GM12878 (cell line): ENCODE data around the gene DGKI. TPM values are rescaled to one million over a fixed set of nuclear protein-coding genes. Genes with fewer than 3 reads are reported as not detected.

Source experiments
- ATAC-seq: fragments of 200-7000 bp; cut with Tn5 transposase; 3 replicates; pipeline ENCODE4 v1.9.1; 2020; ENCODE audit warnings: mild to moderate bottlenecking, moderate library complexity
- BruUV-seq: library from RNA; stranded (reverse); fragments of 400-500 nt; replicated peaks from 2 replicates; lab custom pipeline; 2021; lab: Mats Ljungman, UMichigan
- CTCF ChIA-PET: fragments of 300-600 bp; sonication (Branson Sonifier 250); formaldehyde crosslinking; extraction: SDS; loops from one replicate; lab custom pipeline; 2021; ENCODE audit warnings: inconsistent platforms; lab: Yijun Ruan, JAX
- POLR2A ChIA-PET: fragments of 350-600 bp; formaldehyde crosslinking; extraction: SDS; loops from one replicate; lab custom pipeline; 2021; ENCODE audit warnings: inconsistent platforms; lab: Charles Lee
- RAD21 ChIA-PET: fragments of 300-600 bp; sonication (Branson Sonifier 250); formaldehyde crosslinking; loops from one replicate; lab custom pipeline; 2023; ENCODE audit warnings: antibody characterized with exemption; ENCODE audit not compliant: unreplicated experiment; lab: Charles Lee
- SMC1A ChIA-PET: fragments of 300-600 bp; sonication (Branson Sonifier 250); formaldehyde crosslinking; loops from one replicate; lab custom pipeline; 2023; ENCODE audit not compliant: unreplicated experiment, uncharacterized antibody; lab: Charles Lee
- DNase-seq: peaks from one replicate; pipeline ENCODE4 v3.0.0-alpha.2; 2011; ENCODE audit warnings: low read depth, low spot score
- FAIRE-seq: peaks from 3 replicates; lab custom pipeline; 2011; peaks lifted over from hg19 to GRCh38; lab: Jason Lieb, UNC
- H2AFZ ChIP-seq: 2 replicates; pipeline ENCODE4 v1.6.0; 2011; ENCODE audit warnings: low read depth, low read length, control low read depth; ENCODE audit not compliant: control insufficient read depth
- H3K27ac ChIP-seq: 2 replicates; pipeline ENCODE4 v1.5.1; 2011; ENCODE audit warnings: control low read depth; ENCODE audit not compliant: control insufficient read depth, insufficient read depth
- H3K27me3 ChIP-seq, 2 experiments: replicated peaks in 1 of 2; 2 replicates each; pipeline versions ENCODE4 v1.6.0 to v1.6.1; 2011; ENCODE audit warnings: low read length in 1 of 2; ENCODE audit not compliant: control insufficient read depth in 2 of 2, insufficient read depth in 2 of 2
- H3K36me3 ChIP-seq, 2 experiments: 2 replicates each; pipeline ENCODE4 v1.5.1; 2011; ENCODE audit warnings: low read length in 1 of 2; ENCODE audit not compliant: control insufficient read depth in 2 of 2, insufficient read depth in 2 of 2
- H3K4me1 ChIP-seq: 2 replicates; pipeline ENCODE4 v1.6.1; 2011; ENCODE audit warnings: mild to moderate bottlenecking, low read length, moderate library complexity, mixed read lengths; ENCODE audit not compliant: control insufficient read depth, insufficient read depth
- H3K4me2 ChIP-seq: 2 replicates; pipeline ENCODE4 v1.6.0; 2011; ENCODE audit warnings: control low read depth; ENCODE audit not compliant: control insufficient read depth, insufficient read depth
- H3K4me3 ChIP-seq: fragments of 200-600 bp; sonication (generic); 2 replicates; pipeline ENCODE4 v1.5.1; 2016
- H3K79me2 ChIP-seq: 2 replicates; pipeline ENCODE4 v1.6.0; 2011; ENCODE audit warnings: low read length; ENCODE audit not compliant: control insufficient read depth, insufficient read depth
- H3K9ac ChIP-seq: 2 replicates; pipeline ENCODE4 v1.8.0; 2011; ENCODE audit warnings: low read length, control low read depth, mixed read lengths; ENCODE audit not compliant: control insufficient read depth, insufficient read depth
- H3K9me3 ChIP-seq: replicated peaks from 3 replicates; pipeline ENCODE4 v1.5.1; 2011; ENCODE audit warnings: mild to moderate bottlenecking, low read length; ENCODE audit not compliant: control insufficient read depth, insufficient read depth
- H4K20me1 ChIP-seq: 2 replicates; pipeline ENCODE4 v1.6.0; 2011; ENCODE audit not compliant: control insufficient read depth, insufficient read depth
- GATAD2B ChIP-seq: fragments of 450-650 bp; conservative IDR thresholded peaks from 2 replicates; pipeline ENCODE4 v1.6.1; 2017; ENCODE audit warnings: low read depth, mild to moderate bottlenecking, moderate library complexity
- HDAC6 ChIP-seq: fragments of 200-600 bp; sonication (generic); IDR thresholded peaks from one replicate; pipeline ENCODE4 v1.8.0; 2017; ENCODE audit warnings: antibody characterized with exemption; ENCODE audit not compliant: unreplicated experiment
- KAT2A ChIP-seq: conservative IDR thresholded peaks from 2 replicates; pipeline ENCODE4 v1.6.1; 2011; ENCODE audit warnings: low read depth, low read length; ENCODE audit not compliant: control insufficient read depth
- NFIC ChIP-seq: IDR thresholded peaks from 2 replicates; pipeline ENCODE4 v1.6.1; 2012; ENCODE audit warnings: low read depth, mild to moderate bottlenecking, inconsistent platforms, low read length, moderate library complexity
- NFYA ChIP-seq: IDR thresholded peaks from 2 replicates; pipeline ENCODE4 v1.6.1; 2011; ENCODE audit warnings: low read depth, mild to moderate bottlenecking, low read length, improper control_type of control experiment, borderline replicate concordance
- NR2C1 ChIP-seq: fragments of 450-650 bp; IDR thresholded peaks from 2 replicates; pipeline ENCODE4 v1.6.1; 2017; ENCODE audit warnings: antibody characterized with exemption, mild to moderate bottlenecking, moderate library complexity
- NR2C2 ChIP-seq: IDR thresholded peaks from 2 replicates; pipeline ENCODE4 v1.6.1; 2011; ENCODE audit warnings: borderline replicate concordance, low read depth; ENCODE audit not compliant: control insufficient read depth, insufficient read length
- POU2F2 ChIP-seq: IDR thresholded peaks from 3 replicates; pipeline ENCODE4 v1.6.1; 2011; ENCODE audit warnings: low read depth, mild to moderate bottlenecking, low read length, borderline replicate concordance
- RB1 ChIP-seq: fragments of 450-650 bp; formaldehyde crosslinking; IDR thresholded peaks from 2 replicates; pipeline ENCODE4 v1.6.1; 2017; ENCODE audit warnings: mild to moderate bottlenecking, borderline replicate concordance
- WRNIP1 ChIP-seq: IDR thresholded peaks from 2 replicates; pipeline ENCODE4 v1.6.1; 2011; ENCODE audit warnings: low read depth, low read length, improper control_type of control experiment, borderline replicate concordance
- ZNF207 ChIP-seq: fragments of 450-650 bp; IDR thresholded peaks from 2 replicates; pipeline ENCODE4 v1.6.1; 2014; ENCODE audit warnings: antibody characterized with exemption, mild to moderate bottlenecking, borderline replicate concordance
- WGBS: methylation state at CpG from one replicate; pipeline ENCODE4 v1.1.6; 2016; ENCODE audit warnings: low lambda C conversion rate; ENCODE audit not compliant: insufficient replicate concordance, insufficient coverage; ENCODE audit errors: missing lambda C conversion rate; 5-methylcytosine and 5-hydroxymethylcytosine counted together
- in situ Hi-C: fragments of 300-500 bp; cut with MboI; formaldehyde crosslinking; loops from 9 replicates; pipeline ENCODE4 v1.14.3; 2018; ENCODE audit warnings: mixed read lengths
- intact Hi-C: fragments of 100-400 bp; cut with micrococcal nuclease; formaldehyde crosslinking; loops from one replicate; pipeline ENCODE4 v1.14.2; 2022; ENCODE audit not compliant: unreplicated experiment
- polyA plus RNA-seq, 11 experiments: library from polyadenylated mRNA; depleted of rRNA in 4 of 11; unstranded in 6 of 11; stranded (reverse) in 5 of 11; fragments of >200 nt; fragmentation: Nextera tagmentation in 4 of 11; fragmentation: Illumina TruSeq in 1 of 11; extraction: Ambion mirVana in 4 of 11; extraction: Trizol in 1 of 11; gene quantifications; 1 replicate in 1 of 11; 2 replicates in 10 of 11; pipeline versions ENCODE4 v1.2.1 to v1.2.3, GENCODE V29; 2011 to 2016; ENCODE audit warnings: inconsistent platforms in 2 of 11, missing spikeins in 2 of 11, low read depth in 1 of 11
- total RNA-seq, 4 experiments: library from RNA; depleted of rRNA in 3 of 4; stranded (reverse); fragments of >200 nt in 3 of 4; fragmentation: Illumina TruSeq in 1 of 4; extraction: Trizol in 1 of 4; gene quantifications; 2 replicates each; pipeline versions ENCODE4 v1.2.1 to v1.2.3, GENCODE V29; 2013 to 2021
- TF ChIP-seq, protein P1 (sequence below): fragments of 450-650 bp; IDR thresholded peaks from 2 replicates; pipeline ENCODE4 v1.6.1; 2017; ENCODE audit warnings: mild to moderate bottlenecking
- TF ChIP-seq, protein P2 (sequence below): IDR thresholded peaks from 2 replicates; pipeline ENCODE4 v1.6.1; 2012; ENCODE audit warnings: mild to moderate bottlenecking, low read depth, low read length

Gene DGKI
- total and polyA plus RNA-seq, 10 of the 15 experiments (the other 5 are each of a cell fraction or from before 2014, with no cell fraction given), result 10.4 to 37.1 (median 22.1) TPM

DNA sequence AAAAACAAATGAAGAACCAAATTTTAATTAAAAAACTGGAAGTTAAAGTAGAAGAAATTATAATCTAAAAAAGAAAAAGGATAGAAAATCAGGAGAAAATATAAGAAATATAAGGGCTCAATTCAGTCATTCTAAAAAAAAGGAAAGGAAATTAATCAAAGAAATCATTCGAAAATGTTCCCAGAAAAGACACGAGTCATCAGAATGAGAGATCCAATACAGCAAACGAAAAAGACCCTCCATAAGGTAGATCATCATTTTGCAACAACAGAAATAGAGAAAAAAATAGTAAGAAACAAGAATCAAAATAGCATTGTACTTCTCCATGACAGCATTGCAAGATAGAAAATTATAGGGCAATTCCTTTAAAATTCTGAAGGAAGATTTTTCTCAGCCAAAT lies 22.5 kb upstream of the DGKI start (continued):
- TF ChIP-seq NR2C1 (no peak), POU2F2 (no peak), RB1 (no peak), NFYA (no peak), NR2C2 (no peak)
- TF ChIP-seq, protein P1, sequence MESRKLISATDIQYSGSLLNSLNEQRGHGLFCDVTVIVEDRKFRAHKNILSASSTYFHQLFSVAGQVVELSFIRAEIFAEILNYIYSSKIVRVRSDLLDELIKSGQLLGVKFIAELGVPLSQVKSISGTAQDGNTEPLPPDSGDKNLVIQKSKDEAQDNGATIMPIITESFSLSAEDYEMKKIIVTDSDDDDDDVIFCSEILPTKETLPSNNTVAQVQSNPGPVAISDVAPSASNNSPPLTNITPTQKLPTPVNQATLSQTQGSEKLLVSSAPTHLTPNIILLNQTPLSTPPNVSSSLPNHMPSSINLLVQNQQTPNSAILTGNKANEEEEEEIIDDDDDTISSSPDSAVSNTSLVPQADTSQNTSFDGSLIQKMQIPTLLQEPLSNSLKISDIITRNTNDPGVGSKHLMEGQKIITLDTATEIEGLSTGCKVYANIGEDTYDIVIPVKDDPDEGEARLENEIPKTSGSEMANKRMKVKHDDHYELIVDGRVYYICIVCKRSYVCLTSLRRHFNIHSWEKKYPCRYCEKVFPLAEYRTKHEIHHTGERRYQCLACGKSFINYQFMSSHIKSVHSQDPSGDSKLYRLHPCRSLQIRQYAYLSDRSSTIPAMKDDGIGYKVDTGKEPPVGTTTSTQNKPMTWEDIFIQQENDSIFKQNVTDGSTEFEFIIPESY, result no peak

DNA sequence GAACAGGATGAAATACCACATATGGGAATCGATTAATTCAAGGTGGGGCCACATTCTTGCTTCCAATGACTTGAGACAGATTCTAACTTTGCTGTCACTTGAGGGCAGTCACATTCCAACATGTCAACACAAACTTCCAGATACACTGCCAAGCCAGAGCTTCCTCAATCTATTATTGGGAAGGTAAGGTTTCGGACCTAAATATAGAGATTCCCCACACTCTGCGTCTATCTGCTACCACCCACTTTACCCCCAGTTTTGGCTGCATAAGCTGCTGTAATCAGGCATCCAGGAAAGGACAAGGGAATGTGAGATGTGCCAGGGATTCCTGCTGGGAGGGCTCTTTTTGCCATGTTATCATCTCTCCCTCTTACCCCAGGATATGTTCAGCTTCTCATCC lies 20.5 kb upstream of the DGKI start:
- in situ Hi-C loops, result no loop called here
- TF ChIP-seq NFIC (no peak), WRNIP1 (no peak), NFYA (no peak), KAT2A (no peak), ZNF207 (no peak), GATAD2B (no peak), HDAC6 (no peak)
- TF ChIP-seq, protein P2, sequence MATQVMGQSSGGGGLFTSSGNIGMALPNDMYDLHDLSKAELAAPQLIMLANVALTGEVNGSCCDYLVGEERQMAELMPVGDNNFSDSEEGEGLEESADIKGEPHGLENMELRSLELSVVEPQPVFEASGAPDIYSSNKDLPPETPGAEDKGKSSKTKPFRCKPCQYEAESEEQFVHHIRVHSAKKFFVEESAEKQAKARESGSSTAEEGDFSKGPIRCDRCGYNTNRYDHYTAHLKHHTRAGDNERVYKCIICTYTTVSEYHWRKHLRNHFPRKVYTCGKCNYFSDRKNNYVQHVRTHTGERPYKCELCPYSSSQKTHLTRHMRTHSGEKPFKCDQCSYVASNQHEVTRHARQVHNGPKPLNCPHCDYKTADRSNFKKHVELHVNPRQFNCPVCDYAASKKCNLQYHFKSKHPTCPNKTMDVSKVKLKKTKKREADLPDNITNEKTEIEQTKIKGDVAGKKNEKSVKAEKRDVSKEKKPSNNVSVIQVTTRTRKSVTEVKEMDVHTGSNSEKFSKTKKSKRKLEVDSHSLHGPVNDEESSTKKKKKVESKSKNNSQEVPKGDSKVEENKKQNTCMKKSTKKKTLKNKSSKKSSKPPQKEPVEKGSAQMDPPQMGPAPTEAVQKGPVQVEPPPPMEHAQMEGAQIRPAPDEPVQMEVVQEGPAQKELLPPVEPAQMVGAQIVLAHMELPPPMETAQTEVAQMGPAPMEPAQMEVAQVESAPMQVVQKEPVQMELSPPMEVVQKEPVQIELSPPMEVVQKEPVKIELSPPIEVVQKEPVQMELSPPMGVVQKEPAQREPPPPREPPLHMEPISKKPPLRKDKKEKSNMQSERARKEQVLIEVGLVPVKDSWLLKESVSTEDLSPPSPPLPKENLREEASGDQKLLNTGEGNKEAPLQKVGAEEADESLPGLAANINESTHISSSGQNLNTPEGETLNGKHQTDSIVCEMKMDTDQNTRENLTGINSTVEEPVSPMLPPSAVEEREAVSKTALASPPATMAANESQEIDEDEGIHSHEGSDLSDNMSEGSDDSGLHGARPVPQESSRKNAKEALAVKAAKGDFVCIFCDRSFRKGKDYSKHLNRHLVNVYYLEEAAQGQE, result no peak

More for the DNA sequence above, 20.5 kb upstream of the DGKI start:
- 86% methylated on average over 3 of the region's 3 CpGs for WGBS
- intact Hi-C loops, result no loop called here
- Histone ChIP-seq H2AFZ (no peak overlapping the region), H4K20me1 (no peaks in the 10 kb centered on the region), H3K4me3 (no peak overlapping the region), H3K79me2 (no peaks in the 10 kb centered on the region), H3K4me2 (no peak overlapping the region), H3K9ac (no peak overlapping the region), H3K36me3 (peaks cover 0 to 8% of the 10 kb centered on the region in 2 experiments; a peak in 1 of 4 replicates), H3K4me1 (no peaks in the 10 kb centered on the region), H3K27ac (no peak overlapping the region), H3K27me3 (no peaks in the 10 kb centered on the region), H3K9me3 (no peaks in the 10 kb centered on the region; the same call in 2 of the 3 replicates)
- DNase-seq, result no peak
- ChIA-PET SMC1A (interaction anchor here (1.0 to 1.7 kb wide), 3 partner anchors 13 to 211 kb away, joined by 3 to 5 read pairs (median 4); no protein-coding TSS in a partner anchor), CTCF (interaction anchor here (1.7 to 1.8 kb wide), 2 partner anchors 14 to 17 kb away, joined by 3 to 7 read pairs; no protein-coding TSS in a partner anchor), POLR2A (interaction anchor here (0.6 to 1.4 kb wide), 2 partner anchors 12 to 14 kb away, joined by 3 to 6 read pairs; no protein-coding TSS in a partner anchor), RAD21 (no interaction called here)
- ATAC-seq, result no peak
- FAIRE-seq, result no peak
- no TSS peak for BruUV-seq
